K562 (cell line): Measurements from ENCODE around the gene EEF1B2. TPM values are rescaled to one million over a fixed set of nuclear protein-coding genes. Genes with fewer than 3 reads are reported as not detected.
"Not testable (repeated sequence)": the region's sequence is repeated elsewhere in the genome, so short reads cannot be mapped to it uniquely, and the experiment has no call there.

Experiments
- ATAC-seq: fragments of 200-7000 bp; cut with Tn5 transposase; 3 replicates; pipeline ENCODE4 v1.9.1; 2020; ENCODE audit warnings: moderate library complexity
- BruUV-seq: library from RNA; stranded (reverse); fragments of 400-500 nt; replicated peaks from 2 replicates; lab custom pipeline; 2021; lab: Mats Ljungman, UMichigan
- CTCF ChIA-PET: fragments of 300-600 bp; formaldehyde crosslinking; extraction: SDS; loops from one replicate; lab custom pipeline; 2021; ENCODE audit warnings: low intra/inter-chr PET ratio; lab: Yijun Ruan, JAX
- POLR2A ChIA-PET: fragments of 300-600, 350-650 bp; sonication (Branson Sonifier 250); formaldehyde crosslinking; extraction: SDS; loops from one replicate; lab custom pipeline; 2021; ENCODE audit warnings: antibody characterized with exemption, inconsistent platforms; lab: Yijun Ruan, JAX
- DNase-seq, 4 experiments: peaks; one replicate each; pipeline versions ENCODE4 v3.0.0 to v3.0.0-alpha.2; 2011 to 2018; ENCODE audit warnings: low spot score in 3 of 4, mixed read lengths in 3 of 4; ENCODE audit errors: extremely low read depth in 1 of 4
- FAIRE-seq: peaks from 2 replicates; lab custom pipeline; 2011; peaks lifted over from hg19 to GRCh38; lab: Jason Lieb, UNC
- H2AFZ ChIP-seq: 2 replicates; pipeline ENCODE4 v1.6.0; 2011; ENCODE audit warnings: low read depth, low read length, control low read depth, inconsistent platforms
- H3K27ac ChIP-seq: fragments of 200-600 bp; 3 replicates; pipeline ENCODE4 v1.8.0; 2011; ENCODE audit warnings: low read depth, mild to moderate bottlenecking, control low read depth, inconsistent platforms, low read length, moderate library complexity, mixed read lengths; ENCODE audit errors: extremely low read depth
- H3K27me3 ChIP-seq, 2 experiments: fragments of 300-600 bp in 1 of 2; 2 replicates in 1 of 2; 3 replicates in 1 of 2; pipeline versions ENCODE4 v1.6.0 to v1.8.0; 2011; ENCODE audit warnings: inconsistent platforms in 2 of 2, low read length in 2 of 2, mild to moderate bottlenecking in 1 of 2, mixed read lengths in 1 of 2, moderate library complexity in 1 of 2; ENCODE audit not compliant: control insufficient read depth in 2 of 2, insufficient read depth in 2 of 2
- H3K36me3 ChIP-seq: fragments of 300-600 bp; 3 replicates; pipeline ENCODE4 v1.8.0; 2011; ENCODE audit warnings: mild to moderate bottlenecking, low read length, inconsistent platforms; ENCODE audit not compliant: control insufficient read depth, insufficient read depth
- H3K4me1 ChIP-seq, 2 experiments: fragments of 200-600 bp in 1 of 2; replicated peaks in 1 of 2; 2 replicates in 1 of 2; 3 replicates in 1 of 2; pipeline versions ENCODE4 v1.5.1 to v1.8.0; 2011; ENCODE audit warnings: inconsistent platforms in 2 of 2, low read length in 2 of 2, mild to moderate bottlenecking in 1 of 2, mixed read lengths in 1 of 2, moderate library complexity in 1 of 2; ENCODE audit not compliant: control insufficient read depth in 2 of 2, insufficient read depth in 2 of 2
- H3K4me2 ChIP-seq: 2 replicates; pipeline ENCODE4 v1.6.1; 2011; ENCODE audit warnings: low read length, control low read depth, inconsistent platforms, mixed read lengths; ENCODE audit not compliant: insufficient read depth
- H3K4me3 ChIP-seq: fragments of 200-600 bp; sonication (generic), shearing (Covaris generic); 2 replicates; pipeline ENCODE4 v1.5.1; 2016; ENCODE audit warnings: control low read depth, inconsistent platforms
- H3K79me2 ChIP-seq: fragments of 200-600 bp; 3 replicates; pipeline ENCODE4 v1.8.0; 2011; ENCODE audit warnings: low read length, inconsistent platforms; ENCODE audit not compliant: control insufficient read depth, insufficient read depth
- H3K9ac ChIP-seq, 2 experiments: 2 replicates each; pipeline versions ENCODE4 v1.6.0 to v1.6.1; 2011; ENCODE audit warnings: low read depth in 2 of 2, low read length in 2 of 2, control low read depth in 1 of 2, inconsistent platforms in 1 of 2, mild to moderate bottlenecking in 1 of 2, mixed read lengths in 1 of 2; ENCODE audit not compliant: insufficient read depth in 1 of 2
- H3K9me1 ChIP-seq: one replicate; pipeline ENCODE4 v1.6.0; 2011; ENCODE audit warnings: inconsistent platforms, mild to moderate bottlenecking, low read length, moderate library complexity; ENCODE audit not compliant: control insufficient read depth, insufficient read depth
- H3K9me3 ChIP-seq: replicated peaks from 2 replicates; pipeline ENCODE4 v1.5.1; 2011; ENCODE audit warnings: low read depth, low read length, inconsistent platforms; ENCODE audit not compliant: control insufficient read depth, insufficient read depth
- H4K20me1 ChIP-seq: replicated peaks from 2 replicates; pipeline ENCODE4 v1.6.1; 2011; ENCODE audit warnings: low read length, inconsistent platforms, mixed read lengths; ENCODE audit not compliant: control insufficient read depth, insufficient read depth
- ARID1B ChIP-seq: fragments of 450-650 bp; IDR thresholded peaks from 2 replicates; pipeline ENCODE4 v1.6.1; 2016; ENCODE audit warnings: antibody characterized with exemption, mild to moderate bottlenecking, inconsistent platforms
- ATF3 ChIP-seq, 2 experiments: fragments of 450-650 bp in 1 of 2; sonication (generic) in 1 of 2; formaldehyde crosslinking in 1 of 2; IDR thresholded peaks in 1 of 2; conservative IDR thresholded peaks in 1 of 2; 2 replicates each; pipeline versions ENCODE4 v1.6.1 to v1.8.1; 2016 to 2023; ENCODE audit warnings: mild to moderate bottlenecking in 2 of 2, moderate library complexity in 2 of 2, inconsistent platforms in 1 of 2, missing genetic modification reagents in 1 of 2
- CBX1 ChIP-seq: sonication (generic); IDR thresholded peaks from 2 replicates; pipeline ENCODE4 v1.6.1; 2016; ENCODE audit warnings: antibody characterized with exemption, low read depth, mild to moderate bottlenecking
- CTCF ChIP-seq, 3 experiments: IDR thresholded peaks in 2 of 3; conservative IDR thresholded peaks in 1 of 3; 2 replicates each; pipeline ENCODE4 v1.5.1; 2011 to 2012; ENCODE audit warnings: low read length in 3 of 3, mild to moderate bottlenecking in 3 of 3, control low read depth in 2 of 3, improper control_type of control experiment in 1 of 3, inconsistent platforms in 1 of 3, low read depth in 1 of 3, mixed read lengths in 1 of 3, moderate library complexity in 1 of 3; ENCODE audit not compliant: insufficient read depth in 2 of 3
- DPF2 ChIP-seq: fragments of 450-650 bp; IDR thresholded peaks from 2 replicates; pipeline ENCODE4 v1.6.1; 2016
- FOSL1 ChIP-seq: fragments of 200-800 bp; sonication (Bioruptor generic); conservative IDR thresholded peaks from 2 replicates; pipeline ENCODE4 v1.6.1; 2016; ENCODE audit warnings: missing genetic modification characterization, missing compliant biosample characterization
- KAT8 ChIP-seq: fragments of 450-650 bp; IDR thresholded peaks from 2 replicates; pipeline ENCODE4 v1.6.1; 2016; ENCODE audit warnings: low read depth, mild to moderate bottlenecking
- MAFG ChIP-seq: fragments of 450-650 bp; conservative IDR thresholded peaks from 2 replicates; pipeline ENCODE4 v1.6.1; 2016; ENCODE audit warnings: missing genetic modification characterization, missing compliant biosample characterization
- NFE2 ChIP-seq: IDR thresholded peaks from 2 replicates; pipeline ENCODE4 v1.6.1; 2014; ENCODE audit warnings: antibody characterized with exemption, low read depth
- NFIC ChIP-seq: fragments of 450-650 bp; IDR thresholded peaks from 2 replicates; pipeline ENCODE4 v1.6.1; 2017; ENCODE audit warnings: mild to moderate bottlenecking, inconsistent platforms
- TRIM24 ChIP-seq, 2 experiments: fragments of 450-650 bp; IDR thresholded peaks; 2 replicates each; pipeline ENCODE4 v1.6.1; 2016
- ZNF316 ChIP-seq: fragments of 450-650 bp; IDR thresholded peaks from 2 replicates; pipeline ENCODE4 v1.6.1; 2016
- ZNF41 ChIP-seq: fragments of 250-450 bp; sonication (Bioruptor Pico); conservative IDR thresholded peaks from 2 replicates; pipeline ENCODE4 v1.4.0; 2020; ENCODE audit warnings: mild to moderate bottlenecking
- WGBS: fragments of 100-300 bp; shearing (Covaris generic); methylation state at CpG from one replicate; pipeline ENCODE4 v1.1.6; 2016; ENCODE audit warnings: low coverage, mixed read lengths; ENCODE audit not compliant: insufficient coverage; ENCODE audit errors: missing lambda C conversion rate; 5-methylcytosine and 5-hydroxymethylcytosine counted together
- in situ Hi-C: fragments of 300-500 bp; cut with MboI; formaldehyde crosslinking; loops from 4 replicates; pipeline ENCODE4 v1.15.0; 2018; ENCODE audit warnings: inconsistent platforms, mixed read lengths
- intact Hi-C: fragments of 100-400 bp; cut with micrococcal nuclease; formaldehyde crosslinking; loops from 2 replicates; pipeline ENCODE4 v1.14.2; 2022
- polyA plus RNA-seq, 8 experiments: library from polyadenylated mRNA; depleted of rRNA in 4 of 8; stranded (reverse) in 5 of 8; unstranded in 3 of 8; fragments of >200 nt; fragmentation: Nextera tagmentation in 2 of 8; fragmentation: Illumina TruSeq in 1 of 8; extraction: Ambion mirVana in 2 of 8; extraction: Trizol in 1 of 8; gene quantifications; 2 replicates each; pipeline versions ENCODE4 v1.2.1 to v1.2.3, GENCODE V29; 2011 to 2014; ENCODE audit warnings: inconsistent platforms in 1 of 8, missing spikeins in 1 of 8
- total RNA-seq, 7 experiments: library from RNA; depleted of rRNA in 6 of 7; stranded (reverse); fragments of >200 nt in 6 of 7; fragmentation: Illumina TruSeq in 2 of 7; extraction: Trizol in 2 of 7; gene quantifications; 2 replicates each; pipeline versions ENCODE4 v1.2.1 to v1.2.3, GENCODE V29; 2011 to 2021; ENCODE audit warnings: low replicate concordance in 1 of 7

EEF1B2 gene
- total and polyA plus RNA-seq, 9 of the 15 experiments (the other 6 are each of a cell fraction or from before 2014, with no cell fraction given) = 522 to 1,148 (median 893) TPM

GRCh38 chr2:206154197-206154596, 5.5 kb upstream of the EEF1B2 start (continued):
- TF ChIP-seq KAT8 (no peak), CTCF (IDR thresholded peaks at IDR 0.05 in 2 of 3, conservative IDR thresholded peaks at IDR 0.05 in 1 of 3; ENCODE audit: insufficient read depth in 2 of 3, low read depth in 1 of 3, low read length in 3 of 3) (peak in 2 of 3 experiments; percentile 23 to 43; a peak in 2 of 6 replicates), CBX1 (no peak), ZNF41 (CRISPR knock-in tag) (no peak)
- TF ChIP-seq, all 486 proteins: peak for 2

- not testable (repeated sequence) for ATAC-seq; H3K9me1 ChIP-seq; TF ChIP-seq ATF3 (CRISPR knock-in tag; conservative IDR thresholded peaks at IDR 0.05)
- H3K27ac ChIP-seq = peak overlapping the region; percentile 89; the same call in 2 of the 3 replicates
- WGBS = 28% methylated on average over 7 of the region's 11 CpGs
- peak; percentile 63 for TF ChIP-seq ZNF316
- peak; percentile 56 for TF ChIP-seq ATF3 (IDR thresholded peaks at IDR 0.05)
- peak; percentile 48; the same call in 1 of the 2 replicates for TF ChIP-seq DPF2
- 0 out of 2 replicates have a peak, but pooled peaks have one; percentile 5 for TF ChIP-seq NFE2
- TF ChIP-seq NFIC = peak; percentile 87
- TF ChIP-seq TRIM24 (IDR thresholded peaks at IDR 0.05) = peak in 1 of 2 experiments; percentile 38; a peak in 1 of 4 replicates
- TF ChIP-seq MAFG (tag) = 0 out of 2 replicates have a peak, but pooled peaks have one; percentile 9
- peak; percentile 45 for TF ChIP-seq FOSL1 (tag)
- peak; percentile 25 for TF ChIP-seq ARID1B
- TF ChIP-seq, all 486 proteins: peak for 9; not testable (repeated sequence) for 477
- H3K4me2 ChIP-seq = 0 out of 2 replicates have a peak overlapping the region, but pooled peaks have one; percentile 11
- POLR2A ChIA-PET = interaction anchor here (1.1 kb wide), 1 partner anchor 12 kb away, joined by 4 read pairs; no protein-coding TSS in a partner anchor
- H3K27me3 ChIP-seq, in situ Hi-C loops, H4K20me1 ChIP-seq, H3K9me3 ChIP-seq, BruUV-seq, H2AFZ ChIP-seq, CTCF ChIA-PET, FAIRE-seq: not testable (repeated sequence)
- peak overlapping the region; percentile 81; the same call in 1 of the 2 replicates for H3K4me3 ChIP-seq
- H3K4me1 ChIP-seq = peaks cover 8 to 13% of the 10 kb centered on the region in 2 experiments; a peak in 4 of 5 replicates
- peak in 1 of 4 experiments; percentile 53 for DNase-seq
- intact Hi-C loops = loop anchor here (5.0 kb wide), 2 partner anchors 70 to 155 kb away; partner anchors contain the start of gene INO80D
- peak overlapping the region in 1 of 2 experiments; percentile 95; a peak in 2 of 4 replicates for H3K9ac ChIP-seq
- peaks cover 51% of the 10 kb centered on the region for H3K36me3 ChIP-seq
- peaks cover 88% of the 10 kb centered on the region for H3K79me2 ChIP-seq
These were observed 2.7 kb upstream of the EEF1B2 start for GRCh38 chr2:206157014-206157413.
